ENCODE data around the gene ST8SIA4.

DNA sequence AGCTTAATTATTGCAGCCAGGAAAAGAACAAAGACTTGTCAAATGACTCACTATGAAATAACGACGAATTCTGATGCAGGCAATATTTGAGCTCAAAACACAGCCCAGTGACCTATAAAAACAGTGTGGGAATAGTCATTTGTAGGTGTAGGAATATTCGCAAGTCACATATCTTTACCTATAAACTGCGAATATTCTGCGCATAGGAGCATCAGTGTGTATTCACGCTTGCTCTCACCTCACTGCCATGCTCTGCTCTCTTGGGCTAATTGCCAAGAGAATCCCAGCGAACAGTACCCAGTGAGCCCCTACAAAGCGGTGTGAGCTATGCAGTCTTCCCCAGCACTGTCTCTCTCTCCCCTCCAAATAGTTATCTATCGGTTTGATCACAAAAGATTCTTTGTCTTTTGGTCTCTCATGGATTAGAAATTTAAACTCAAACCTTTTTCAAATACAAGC is 74.2 kb downstream of the ST8SIA4 start:
- TF ChIP-seq, protein P1, sequence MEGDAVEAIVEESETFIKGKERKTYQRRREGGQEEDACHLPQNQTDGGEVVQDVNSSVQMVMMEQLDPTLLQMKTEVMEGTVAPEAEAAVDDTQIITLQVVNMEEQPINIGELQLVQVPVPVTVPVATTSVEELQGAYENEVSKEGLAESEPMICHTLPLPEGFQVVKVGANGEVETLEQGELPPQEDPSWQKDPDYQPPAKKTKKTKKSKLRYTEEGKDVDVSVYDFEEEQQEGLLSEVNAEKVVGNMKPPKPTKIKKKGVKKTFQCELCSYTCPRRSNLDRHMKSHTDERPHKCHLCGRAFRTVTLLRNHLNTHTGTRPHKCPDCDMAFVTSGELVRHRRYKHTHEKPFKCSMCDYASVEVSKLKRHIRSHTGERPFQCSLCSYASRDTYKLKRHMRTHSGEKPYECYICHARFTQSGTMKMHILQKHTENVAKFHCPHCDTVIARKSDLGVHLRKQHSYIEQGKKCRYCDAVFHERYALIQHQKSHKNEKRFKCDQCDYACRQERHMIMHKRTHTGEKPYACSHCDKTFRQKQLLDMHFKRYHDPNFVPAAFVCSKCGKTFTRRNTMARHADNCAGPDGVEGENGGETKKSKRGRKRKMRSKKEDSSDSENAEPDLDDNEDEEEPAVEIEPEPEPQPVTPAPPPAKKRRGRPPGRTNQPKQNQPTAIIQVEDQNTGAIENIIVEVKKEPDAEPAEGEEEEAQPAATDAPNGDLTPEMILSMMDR (IDR thresholded peaks at IDR 0.05 in 4 of 5, conservative IDR thresholded peaks at IDR 0.05 in 1 of 5): no peak
- no peak for TF ChIP-seq POLR2A (IDR thresholded peaks at IDR 0.05)

All from gastrocnemius medialis (tissue), 4 donors.